GM18511 (cell line): ENCODE data around the gene PRKN.

ENCODE experiments used
- ATAC-seq: cut with Tn5 transposase; IDR thresholded peaks from one replicate; pipeline ENCODE4 v1.9.1; 2021; ENCODE audit warnings: mild to moderate bottlenecking, moderate library complexity; ENCODE audit not compliant: unreplicated experiment

The PRKN gene

GRCh38 chr6:161941565-161941964 lies 786.0 kb downstream of the PRKN start:
- ATAC-seq: no peak

GRCh38 chr6:161940519-161940918 lies 787.0 kb downstream of the PRKN start:
- no peak for ATAC-seq

- ATAC-seq: no peak
Measured at GRCh38 chr6:161926324-161926723, 801.2 kb downstream of the PRKN start.

DNA sequence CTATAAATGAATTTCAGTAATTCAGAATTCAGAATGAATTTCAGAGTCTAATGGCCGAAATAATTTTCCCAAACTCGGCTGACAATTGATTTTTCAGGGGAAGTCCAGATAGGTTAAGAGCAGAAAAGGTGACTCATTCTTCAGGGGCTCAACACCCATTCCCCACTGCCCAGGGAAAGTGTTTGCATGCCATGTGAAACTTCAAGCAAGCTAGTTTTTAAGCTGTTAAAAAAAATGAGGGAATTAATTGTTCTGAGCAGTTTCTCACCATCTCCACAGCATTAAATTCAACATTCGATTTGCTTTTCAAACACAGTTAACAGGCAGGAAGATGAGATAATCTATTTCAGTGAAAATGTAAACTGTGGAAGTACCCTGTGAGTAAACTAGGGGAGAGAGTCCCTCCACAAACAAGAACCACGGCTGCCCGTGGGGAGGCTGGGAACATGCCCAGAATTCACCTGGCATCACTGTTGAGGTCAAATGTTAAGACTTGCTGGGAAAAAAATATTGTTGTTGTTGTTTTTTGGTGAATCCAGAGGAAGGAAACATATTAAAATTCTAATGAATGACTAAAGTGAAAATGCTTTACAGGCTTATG lies 803.0 kb downstream of the PRKN start:
- no peak for ATAC-seq

GRCh38 chr6:161922631-161923119 lies 804.9 kb downstream of the PRKN start:
- ATAC-seq: no peak

DNA sequence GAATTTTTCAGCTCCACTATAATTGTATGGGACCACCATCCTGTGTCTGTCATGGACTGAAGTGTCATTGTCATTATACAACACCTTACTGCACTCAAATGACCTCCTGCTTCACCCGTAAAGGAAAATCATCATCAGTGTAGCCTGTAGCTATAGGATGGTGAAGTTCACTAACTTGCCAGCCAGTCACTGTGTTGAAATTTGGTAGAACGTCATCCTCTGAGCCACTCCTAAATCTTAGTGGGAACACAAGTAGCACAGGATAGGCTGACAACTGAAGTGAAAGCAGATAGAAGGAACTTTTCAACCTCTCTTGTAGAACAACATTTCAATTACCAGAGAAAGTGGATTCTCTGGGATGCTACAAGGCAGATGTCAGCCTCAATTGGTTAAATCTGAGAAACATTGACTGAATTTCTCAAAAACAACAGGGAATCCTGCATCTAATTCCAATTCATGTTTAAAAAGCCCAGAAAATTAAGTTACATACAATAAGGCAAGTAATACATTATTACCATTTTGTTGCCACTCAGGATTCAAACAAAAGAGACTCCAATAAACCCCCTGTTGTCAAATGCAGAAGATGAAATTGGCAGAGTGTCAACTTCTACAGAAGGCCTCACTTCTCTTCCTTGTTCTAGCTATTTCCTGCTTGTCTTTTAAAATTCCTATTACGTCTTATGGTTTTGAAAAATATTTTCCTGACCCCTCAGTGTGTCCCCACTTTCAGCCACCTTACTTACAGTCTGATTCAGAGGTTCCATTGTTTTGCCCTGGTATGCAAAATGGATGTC lies 805.8 kb downstream of the PRKN start:
- no peak for ATAC-seq

DNA sequence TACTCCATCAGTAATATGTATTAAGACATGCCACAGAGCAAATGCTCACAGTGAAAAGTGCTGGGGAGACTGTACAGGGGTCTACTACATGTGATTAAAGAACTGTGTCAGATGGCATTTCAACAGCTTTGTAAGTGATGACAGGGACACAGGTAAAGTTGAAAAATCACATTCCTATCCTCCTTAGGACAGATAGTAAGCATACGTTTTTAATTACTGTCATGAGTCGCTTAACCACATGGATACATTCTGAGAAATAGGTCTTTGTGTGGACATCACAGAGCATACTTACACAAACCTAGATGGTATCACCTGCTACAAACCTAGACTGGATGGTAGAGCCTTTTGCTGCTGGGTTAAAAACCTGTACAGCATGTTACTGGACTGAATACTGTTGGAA lies 807.9 kb downstream of the PRKN start:
- no peak for ATAC-seq

DNA sequence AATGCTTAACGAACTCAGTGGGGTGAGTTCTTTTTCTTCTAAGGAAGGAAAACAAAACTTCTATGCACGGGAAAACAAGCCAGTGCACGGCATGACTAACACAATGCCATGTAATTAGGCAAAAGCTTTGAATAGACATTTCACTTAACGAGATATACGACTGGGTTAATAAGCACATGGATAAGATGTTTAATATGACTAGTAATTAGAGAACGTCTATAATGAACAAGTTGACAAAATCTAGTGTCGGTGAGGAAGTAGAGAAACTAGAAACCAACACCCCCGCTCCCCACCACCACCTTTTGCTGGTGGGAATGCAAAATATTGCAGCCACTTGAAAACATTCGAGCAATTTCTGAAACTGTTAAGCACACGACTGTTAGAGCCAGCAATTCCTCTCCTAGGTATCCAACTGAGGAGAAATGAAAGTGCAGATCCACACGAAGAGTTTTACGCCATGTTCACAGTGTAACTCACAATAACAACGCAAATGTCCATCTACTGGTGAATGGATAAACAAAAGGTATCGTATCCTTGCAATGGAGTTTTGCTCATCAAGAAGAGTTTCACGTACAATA lies 808.8 kb downstream of the PRKN start:
- ATAC-seq: no peak

DNA sequence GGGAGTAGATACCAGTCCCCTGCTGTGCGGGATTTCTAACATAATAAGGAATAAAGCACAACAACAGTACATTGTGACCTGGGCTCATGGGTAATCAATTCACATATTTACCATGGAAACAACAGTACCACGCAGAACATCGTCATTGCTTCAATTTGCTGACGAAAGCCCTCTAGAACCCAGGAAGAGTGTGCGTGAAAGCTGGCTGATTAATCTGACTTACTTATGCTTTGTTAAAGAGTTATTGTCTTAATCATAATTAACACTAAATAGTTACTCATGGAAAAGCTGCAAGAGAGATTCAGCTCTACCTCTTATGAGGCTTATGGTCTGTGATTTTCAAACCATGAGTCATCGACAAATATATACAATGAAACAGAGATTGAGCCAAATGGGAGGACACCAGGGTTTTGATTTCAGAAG lies 809.4 kb downstream of the PRKN start:
- ATAC-seq: no peak

DNA sequence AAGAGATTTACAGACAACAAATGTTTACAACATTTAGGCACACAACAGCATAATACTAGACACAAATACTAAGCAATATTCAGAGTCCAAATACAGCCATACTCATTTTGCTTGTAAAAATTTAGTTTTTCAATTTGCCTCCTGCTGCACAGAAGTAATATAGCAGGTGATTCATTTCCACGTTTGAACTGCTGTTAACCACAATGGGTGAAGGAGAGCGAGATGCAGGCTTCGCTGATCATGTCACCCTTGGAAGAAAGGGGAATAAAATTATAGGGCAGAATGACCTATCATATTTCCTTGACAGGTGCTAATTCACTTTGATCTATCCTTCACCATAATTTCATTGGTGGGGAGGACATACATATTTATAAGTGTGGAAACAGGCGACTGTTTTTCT lies 809.9 kb downstream of the PRKN start:
- no peak for ATAC-seq

DNA sequence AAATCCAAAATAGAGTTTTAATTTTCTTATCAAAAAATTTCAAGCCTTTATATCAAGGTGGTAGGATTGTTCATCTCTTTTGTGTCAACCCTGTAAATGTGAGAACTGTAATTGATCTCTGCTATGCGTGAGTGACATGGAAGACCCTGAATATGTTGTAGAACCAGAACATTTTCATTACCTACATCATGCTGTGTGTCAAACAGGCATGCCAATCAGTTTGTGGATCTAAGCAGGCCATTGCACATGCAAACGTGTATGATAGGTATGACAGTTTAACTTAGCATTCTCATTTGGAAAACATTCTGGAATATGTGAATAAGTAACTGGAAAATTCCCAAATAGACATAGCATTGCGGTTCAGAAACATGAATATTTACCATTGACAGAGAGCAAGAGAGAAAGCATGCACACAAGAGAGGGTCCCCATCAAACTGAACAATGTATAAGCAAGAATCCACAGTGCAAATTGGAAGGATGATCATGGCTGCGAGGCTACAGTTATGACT lies 812.1 kb downstream of the PRKN start:
- no peak for ATAC-seq

GRCh38 chr6:161908872-161909271 lies 818.7 kb downstream of the PRKN start:
- no peak for ATAC-seq

GRCh38 chr6:161906571-161906970 lies 821.0 kb downstream of the PRKN start:
- ATAC-seq: no peak

DNA sequence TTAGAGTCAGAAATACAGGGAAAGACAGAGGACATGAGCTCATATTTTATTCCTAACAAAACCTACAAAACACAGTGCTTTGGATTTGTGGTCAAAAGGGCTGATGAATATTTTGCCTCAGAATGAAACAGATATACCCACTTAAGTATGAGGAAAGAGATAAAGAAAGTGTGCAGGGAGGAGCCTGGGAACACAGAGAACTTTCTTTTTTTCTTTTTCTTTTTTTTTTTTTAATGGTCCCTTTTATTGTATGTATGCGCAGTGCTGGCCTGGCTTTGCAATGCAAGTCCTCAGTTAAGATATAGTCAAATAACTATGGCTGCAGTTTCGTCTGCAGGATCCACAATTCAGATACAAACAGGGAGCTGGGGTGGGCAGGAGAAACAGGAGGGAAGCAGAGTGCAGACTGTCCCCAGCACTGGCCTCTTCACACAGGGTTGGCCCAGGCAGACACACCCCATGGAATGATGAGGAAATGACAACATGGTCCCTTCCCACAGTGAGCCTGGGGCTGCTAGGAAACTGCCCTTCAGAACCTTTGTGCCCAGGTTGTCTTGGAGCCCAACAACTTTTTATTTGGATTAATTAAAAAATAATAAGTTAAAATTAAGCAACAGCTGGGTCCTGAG lies 823.9 kb downstream of the PRKN start:
- no peak for ATAC-seq

DNA sequence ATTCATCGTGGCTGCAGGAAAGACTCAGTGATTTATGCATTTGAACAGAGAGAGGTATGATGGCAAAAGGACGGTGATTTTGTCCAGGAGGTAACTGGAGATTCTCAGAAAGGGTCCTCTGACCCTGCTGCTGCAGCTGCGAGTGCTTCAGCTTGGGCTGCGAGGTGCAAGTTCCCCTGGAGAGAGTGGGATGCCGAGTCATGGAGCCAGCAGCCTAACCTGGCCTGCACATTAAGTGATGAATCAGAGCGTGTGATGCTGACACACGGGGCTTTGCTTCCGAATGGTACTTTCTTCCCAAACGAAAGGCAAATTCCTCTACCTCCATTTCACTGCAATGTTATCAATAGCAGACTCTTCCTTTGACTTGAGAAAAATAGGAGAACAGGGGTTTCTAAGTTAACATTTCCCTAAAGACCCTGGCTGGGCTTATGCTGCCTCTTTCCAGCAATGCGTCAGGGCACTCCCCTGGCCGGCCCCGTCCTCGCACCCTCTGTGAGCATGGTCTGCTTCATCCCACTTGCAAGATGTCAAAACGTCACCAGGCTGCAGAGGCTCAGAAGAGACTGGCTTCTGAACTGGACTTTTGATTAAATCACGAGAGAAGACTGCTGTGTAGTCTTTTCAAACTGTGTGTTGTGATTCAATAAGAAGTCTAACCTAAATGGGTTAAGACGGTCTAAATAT lies 825.7 kb downstream of the PRKN start:
- no peak for ATAC-seq

GRCh38 chr6:161894436-161894835 lies 833.1 kb downstream of the PRKN start:
- ATAC-seq: no peak

DNA sequence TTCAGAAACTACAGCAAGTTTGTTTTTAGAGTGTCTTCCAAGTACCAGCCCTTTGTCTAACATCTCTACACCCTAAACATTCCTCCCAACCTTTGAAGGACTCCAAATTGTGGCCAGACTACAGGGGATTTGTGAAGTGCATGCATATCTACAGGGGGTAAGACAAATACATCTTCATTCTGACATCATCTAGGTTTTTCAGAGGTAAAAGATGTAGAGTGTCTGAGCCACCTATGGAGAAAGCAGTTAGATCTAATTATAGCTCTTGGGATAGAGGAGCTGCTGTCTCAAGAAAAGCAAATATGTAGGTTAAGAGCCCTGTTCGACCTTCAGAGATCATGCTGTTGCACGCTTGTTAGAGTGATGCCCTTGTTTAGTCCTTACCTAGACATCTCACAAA lies 836.0 kb downstream of the PRKN start:
- ATAC-seq: no peak

DNA sequence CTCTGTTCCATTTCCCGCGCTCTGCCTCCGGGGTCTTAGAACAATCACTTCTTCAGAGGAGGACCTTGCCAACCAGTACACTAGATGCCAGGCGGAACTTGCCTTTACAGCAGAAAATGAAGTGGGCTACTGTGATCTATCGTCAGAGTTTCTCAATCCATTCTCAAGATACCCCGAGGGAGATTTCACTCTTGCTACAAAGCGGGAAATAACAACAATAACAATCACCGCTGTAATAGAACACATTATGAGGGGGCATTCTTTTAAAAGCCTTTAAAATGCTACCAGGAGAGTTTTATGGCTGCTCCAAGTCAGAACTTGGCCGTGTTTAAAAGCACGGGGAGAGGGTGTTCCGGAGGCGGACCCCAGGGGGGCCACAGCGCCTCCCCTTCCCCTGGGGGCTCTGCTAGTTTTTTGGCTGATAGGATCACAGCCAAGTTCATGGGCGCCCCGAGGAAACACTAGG lies 836.7 kb downstream of the PRKN start:
- no peak for ATAC-seq

DNA sequence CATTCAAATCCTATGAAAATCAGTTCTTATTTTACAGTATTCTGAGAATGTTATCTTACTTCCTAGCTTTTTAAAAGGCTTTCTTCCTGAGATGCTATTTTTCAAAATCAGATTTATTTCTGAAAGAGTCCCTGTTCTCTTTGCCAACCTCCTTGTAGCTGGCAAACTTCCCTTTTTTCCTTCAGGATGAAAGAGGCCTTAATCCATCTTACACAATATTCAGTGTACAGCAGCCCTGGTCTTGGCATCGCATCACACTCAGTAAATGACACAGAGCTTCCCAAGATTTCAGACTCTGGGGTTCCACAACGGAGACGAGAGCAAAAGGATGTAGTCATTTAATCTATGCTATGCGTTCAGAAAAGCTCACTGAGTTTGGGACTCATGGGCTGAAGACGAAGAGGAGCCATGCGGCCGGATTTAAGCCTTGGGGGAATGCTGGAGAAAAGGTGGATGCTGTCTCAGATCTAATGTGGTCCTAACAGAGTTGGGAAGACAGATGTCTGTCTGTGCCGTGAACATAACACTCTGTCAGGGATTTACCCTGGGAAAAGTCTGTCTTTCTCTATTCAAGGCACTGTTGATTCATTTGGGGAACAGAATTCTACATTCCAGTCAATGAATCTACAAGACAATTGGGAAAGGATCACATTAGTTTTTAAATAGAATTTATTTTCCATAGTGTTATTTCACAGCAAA lies 837.3 kb downstream of the PRKN start:
- no peak for ATAC-seq

- no peak for ATAC-seq
Measured at GRCh38 chr6:161889324-161889723, 838.2 kb downstream of the PRKN start.
